ENCODE data around the gene MSL2.
"Not testable (repeated sequence)": the region's sequence is repeated elsewhere in the genome, so short reads cannot be mapped to it uniquely, and the experiment has no call there.

The MSL2 gene

DNA sequence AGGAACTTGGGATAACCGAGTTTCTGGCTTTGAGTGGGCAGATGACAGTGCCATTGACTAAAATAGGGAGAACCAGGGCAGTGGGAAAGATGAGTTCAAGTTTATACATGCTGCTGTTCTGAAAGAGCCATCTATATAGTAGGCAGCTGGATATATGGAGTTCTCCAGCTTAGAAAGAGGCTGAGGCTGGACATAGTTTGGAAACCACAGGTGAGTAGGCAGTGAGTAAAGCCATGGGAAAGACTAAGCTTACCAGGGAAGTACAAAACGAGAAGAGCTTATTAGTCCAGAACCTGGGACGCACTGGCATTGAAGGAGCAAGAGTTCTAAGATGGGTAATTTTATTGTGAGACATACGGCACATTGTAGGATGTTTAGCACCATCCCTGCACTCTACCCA lies 54.2 kb downstream of the MSL2 start:
- DNase-seq (ENCODE audit: low spot score) = no peak

DNA sequence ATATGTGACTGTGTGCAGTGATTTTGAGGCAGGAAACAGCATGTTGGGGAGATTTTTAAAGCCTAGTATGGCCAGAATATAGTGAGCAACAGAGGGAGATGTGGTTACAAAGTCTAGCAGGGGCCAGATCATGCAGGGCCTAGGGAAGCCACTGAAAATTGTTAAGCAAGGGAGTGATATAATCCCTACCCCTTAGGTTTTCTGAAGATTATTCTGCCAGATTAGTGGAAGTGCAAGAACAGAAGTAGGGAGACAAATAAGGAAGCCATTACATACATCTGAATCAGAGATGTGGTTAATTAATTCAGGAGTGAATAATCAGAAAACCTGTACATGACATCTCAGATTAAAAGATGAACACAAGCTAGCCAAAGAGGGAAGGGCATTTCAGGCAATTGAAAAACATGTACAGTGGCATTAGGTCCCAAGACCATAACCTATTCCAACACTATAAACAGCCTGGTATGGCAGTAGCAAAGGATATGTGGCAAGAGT lies 54.8 kb downstream of the MSL2 start:
- DNase-seq (ENCODE audit: low spot score) = no peak

DNA sequence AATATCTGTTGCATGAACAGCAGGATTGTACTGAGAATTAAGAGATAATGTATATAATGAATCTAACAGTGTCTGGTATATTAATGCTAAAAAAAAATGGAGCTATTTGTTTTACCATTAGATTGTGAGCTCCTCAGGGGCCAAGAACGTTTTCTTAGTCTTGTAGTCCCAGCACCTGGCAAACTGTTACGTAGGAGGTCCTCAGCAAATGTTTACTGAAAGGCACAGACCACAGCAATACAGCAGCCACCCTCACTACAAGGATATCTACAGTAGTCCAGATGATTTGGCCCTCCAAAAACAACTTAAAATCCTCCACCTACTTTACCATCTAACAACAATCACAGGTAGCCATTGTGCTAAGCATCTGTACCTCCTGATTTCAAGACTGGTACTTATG lies 59.7 kb downstream of the MSL2 start:
- no peak for DNase-seq (ENCODE audit: low spot score)

DNA sequence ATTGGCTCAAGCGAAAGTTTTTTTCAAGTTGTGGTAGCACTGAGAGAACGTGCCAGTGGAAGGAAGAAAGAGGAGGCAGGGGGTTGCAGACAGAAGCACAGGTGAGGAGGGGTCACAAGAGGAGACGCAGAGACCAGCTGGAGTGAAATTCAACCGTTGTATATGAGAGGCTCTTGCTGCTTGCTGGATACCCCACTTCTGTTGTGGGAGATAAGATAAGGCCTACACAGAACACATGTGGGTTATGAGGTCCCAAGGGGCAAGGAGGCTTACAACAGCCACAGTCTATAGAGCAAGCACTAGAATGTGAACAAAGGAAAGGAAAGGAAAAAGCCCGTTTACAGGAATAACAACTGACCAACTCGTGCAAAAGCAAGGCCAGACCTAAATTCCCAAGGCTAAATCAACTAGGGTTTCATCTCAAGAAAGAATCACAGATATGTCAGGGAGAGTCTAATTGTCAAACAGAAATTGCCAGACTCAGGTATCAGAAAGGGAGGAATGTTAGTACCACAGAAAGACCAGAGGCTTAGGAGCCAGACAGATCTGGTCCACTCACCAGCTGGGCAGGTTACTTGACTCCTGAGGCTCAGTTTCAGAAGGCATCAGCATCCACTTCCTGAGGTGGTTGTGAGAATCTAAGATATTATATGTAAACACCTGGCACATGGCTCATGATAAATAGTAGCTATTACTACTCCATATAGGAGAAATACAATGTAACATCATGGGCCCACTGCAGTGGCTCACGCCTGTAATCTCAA lies 60.9 kb downstream of the MSL2 start:
- DNase-seq (ENCODE audit: low spot score) = no peak

DNA sequence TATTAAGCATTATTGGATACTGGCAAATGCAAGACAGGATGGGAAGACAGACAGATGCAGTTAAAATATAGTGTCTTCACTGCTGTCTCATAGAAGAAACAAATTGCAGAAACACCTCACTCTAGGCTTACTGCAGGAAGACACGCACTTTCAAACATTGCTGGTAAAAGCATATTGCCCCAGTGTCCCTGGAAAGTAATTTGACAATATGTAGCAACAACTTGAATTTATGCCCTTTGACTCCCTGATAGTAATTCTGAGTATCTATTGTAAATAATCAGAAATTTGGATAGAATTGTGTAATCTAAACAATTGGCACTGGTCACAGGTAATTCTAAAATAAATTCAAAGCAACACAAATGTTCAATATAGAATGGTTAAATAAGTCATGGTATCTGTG lies 62.0 kb downstream of the MSL2 start:
- DNase-seq (ENCODE audit: low spot score) = no peak

DNA sequence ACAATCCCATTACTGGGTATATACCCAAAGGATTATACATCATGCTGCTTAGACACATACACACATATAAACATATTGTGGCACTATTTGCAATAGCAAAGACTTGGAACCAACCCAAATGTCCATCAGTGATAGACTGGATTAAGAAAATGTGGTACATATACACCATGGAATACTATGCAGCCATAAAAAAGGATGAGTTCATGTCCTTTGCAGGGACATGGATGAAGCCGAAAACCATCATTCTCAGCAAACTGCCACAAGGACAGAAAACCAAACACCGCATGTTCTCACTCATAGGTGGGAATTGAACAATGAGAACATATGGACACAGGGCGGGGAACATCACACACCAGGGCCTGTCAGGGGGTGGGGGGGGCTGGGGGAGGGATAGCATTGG lies 64.5 kb downstream of the MSL2 start:
- not testable (repeated sequence) for DNase-seq (ENCODE audit: low spot score)

DNA sequence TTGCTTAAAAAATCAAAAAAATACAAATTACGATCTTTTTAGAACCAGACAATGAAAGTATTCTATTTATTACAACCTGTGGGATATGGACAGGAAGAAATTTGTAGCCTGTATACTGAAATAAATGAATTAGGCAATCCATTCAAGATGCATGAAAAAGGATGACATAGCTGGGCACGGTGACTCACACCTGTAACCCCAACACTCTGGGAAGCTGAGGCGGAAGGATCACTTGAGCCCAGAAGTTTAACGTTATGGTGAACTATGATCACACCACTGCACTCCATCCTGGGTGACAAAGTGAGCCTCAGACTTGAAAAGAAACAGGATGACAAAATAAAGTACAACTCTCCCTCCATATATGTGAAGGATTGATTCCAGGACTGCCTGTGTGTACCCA lies 74.1 kb downstream of the MSL2 start:
- DNase-seq (ENCODE audit: low spot score) = no peak

DNA sequence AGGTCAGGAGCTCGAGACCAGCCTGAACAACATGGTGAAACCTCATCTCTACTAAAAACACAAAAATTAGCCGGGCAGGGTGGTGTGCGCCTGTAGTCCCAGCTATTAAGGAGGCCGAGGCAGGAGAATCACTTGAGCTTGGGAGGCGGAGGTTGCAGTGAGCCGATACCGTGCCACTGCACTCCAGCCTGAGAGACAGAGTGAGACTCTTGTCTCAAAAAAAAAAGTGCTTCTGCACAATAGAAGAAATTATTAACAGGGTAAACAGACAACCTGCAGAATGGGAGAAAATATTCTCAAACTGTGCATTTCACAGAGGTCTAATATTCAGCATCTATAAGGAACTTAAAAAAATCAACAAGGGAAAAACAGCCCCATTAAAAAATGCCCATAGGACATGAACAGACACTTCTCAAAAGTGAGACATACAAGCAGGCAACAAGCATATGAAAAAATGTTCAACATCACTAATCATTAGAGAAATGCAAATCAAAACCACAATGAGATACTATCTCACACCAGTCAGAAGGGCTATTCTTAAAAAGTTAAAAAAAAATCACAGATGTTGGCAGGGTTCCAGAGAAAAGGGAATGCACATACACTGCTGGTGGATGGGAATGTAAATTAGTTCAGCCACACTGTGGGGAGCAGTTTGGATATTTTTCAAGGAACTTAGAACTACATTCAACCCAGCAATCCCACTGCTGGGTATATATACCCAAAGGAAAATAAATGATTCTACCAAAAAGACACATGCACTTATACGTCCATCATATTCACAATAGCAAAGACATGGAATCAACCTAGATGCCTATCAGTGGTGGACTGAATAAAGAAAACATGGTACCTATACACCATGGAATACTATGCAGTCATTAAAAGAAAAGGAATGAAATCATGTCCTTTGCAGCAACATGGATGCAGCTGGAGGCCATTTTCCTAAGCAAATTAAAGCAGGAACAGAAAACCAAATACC lies 75.5 kb downstream of the MSL2 start:
- no peak for DNase-seq (ENCODE audit: low spot score)

DNA sequence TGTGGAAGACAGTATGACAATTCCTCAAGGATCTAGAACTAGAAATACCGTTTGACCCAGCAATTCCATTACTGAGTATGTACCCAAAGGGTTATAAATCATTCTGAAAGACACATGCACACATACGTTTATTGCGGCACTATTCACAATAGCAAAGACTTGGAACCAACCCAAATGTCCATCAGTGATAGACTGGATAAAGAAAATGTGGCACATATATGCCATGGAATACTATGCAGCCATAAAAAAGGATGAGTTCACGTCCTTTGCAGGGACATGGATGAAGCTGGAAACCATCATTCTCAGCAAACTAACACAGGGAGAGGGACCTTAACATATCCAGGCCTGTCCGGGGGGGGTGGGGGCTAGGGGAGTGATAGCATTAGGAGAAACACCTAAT lies 76.4 kb downstream of the MSL2 start:
- DNase-seq (ENCODE audit: low spot score) = not testable (repeated sequence)

DNA sequence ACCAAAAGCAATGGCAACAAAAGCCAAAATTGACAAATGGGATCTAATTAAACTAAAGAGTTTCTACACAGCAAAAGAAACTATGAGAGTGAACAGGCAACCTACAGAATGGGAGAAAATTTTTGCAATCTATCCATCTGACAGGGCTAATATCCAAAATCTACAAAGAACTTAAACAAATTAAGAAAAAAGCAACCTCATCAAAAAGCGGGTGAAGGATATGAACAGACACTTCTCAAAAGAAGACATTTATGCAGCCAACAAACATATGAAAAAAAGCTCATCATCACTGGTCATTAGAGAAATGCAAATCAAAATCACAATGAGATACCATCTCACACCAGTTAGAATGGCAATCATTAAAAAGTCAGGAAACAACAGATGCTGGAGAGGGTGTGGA lies 76.8 kb downstream of the MSL2 start:
- DNase-seq (ENCODE audit: low spot score) = not testable (repeated sequence)

DNA sequence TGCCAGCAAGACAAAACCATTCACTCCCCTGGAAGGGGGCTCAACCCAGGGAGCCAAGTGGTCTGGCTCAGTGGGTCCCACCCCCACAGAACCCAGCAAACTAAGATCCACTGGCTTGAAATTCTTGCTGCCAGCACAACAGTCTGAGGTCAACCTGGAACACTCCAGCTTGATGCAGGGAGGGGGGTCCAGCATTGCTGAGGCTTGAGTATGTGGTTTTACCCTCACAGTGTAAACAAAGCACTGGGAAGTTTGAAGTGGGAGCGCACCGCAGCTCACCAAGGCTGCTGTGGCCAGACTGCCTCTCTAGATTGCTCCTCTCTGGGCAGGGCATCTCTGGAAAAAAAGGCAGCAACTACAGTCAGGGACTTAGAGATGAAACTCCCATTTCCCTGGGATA lies 81.7 kb downstream of the MSL2 start:
- DNase-seq (ENCODE audit: low spot score) = no peak

DNA sequence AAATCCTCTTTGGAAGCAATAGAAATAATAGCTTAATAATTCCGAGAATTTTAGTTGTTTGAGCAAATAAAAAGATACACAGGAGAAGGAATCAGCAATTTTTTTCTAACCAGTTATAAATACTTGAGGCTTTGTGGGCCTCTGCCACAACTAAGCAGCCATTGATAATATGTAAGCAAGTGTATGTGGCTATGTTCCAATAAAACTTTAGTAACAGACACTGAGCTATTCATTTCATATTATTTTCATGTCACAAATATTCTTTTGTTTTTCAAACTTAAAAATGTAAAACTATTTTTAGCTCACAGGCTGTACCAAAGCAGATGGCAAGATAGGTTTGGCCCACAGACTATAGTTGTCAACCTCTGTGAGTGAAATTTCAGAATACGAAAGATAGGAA lies 85.7 kb downstream of the MSL2 start:
- no peak for DNase-seq (ENCODE audit: low spot score)

DNA sequence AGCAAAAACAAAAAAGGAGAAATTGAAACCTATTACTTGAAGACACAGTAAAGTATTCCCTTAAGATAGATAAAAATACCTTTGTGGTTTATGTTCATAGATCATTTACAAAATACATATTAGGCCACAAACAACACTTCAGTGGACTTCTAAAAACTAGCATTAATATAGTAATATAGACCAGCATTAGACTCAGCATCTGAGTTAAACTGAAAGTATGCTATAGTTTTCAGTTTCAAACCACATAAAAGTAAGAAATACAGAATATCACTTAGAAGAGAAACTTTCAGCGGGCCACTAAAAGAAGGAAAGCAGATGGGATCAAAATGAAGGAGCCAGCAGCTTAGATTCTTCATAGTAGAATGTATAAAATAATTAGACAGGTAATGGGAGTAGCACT lies 86.6 kb downstream of the MSL2 start:
- no peak for DNase-seq (ENCODE audit: low spot score)

DNA sequence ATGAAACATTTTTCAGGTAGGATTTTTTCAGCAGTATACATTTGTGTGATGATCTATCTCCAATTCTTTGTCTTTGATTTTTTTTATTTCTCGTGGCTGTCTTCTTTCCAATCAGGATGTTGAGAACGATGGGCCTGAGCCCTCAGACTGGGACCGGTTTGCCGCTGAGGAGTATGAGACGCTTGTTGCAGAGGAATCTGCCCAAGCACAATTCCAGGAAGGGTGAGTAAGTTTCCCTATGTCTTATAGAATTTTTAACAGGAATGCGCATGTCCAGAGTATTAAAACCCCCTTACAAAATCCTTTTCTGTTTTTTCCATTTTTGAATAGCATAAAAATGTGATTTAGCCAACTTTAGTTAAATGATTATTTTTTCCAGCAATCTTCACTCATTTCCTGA lies 90.0 kb downstream of the MSL2 start:
- DNase-seq (ENCODE audit: low spot score) = no peak

DNA sequence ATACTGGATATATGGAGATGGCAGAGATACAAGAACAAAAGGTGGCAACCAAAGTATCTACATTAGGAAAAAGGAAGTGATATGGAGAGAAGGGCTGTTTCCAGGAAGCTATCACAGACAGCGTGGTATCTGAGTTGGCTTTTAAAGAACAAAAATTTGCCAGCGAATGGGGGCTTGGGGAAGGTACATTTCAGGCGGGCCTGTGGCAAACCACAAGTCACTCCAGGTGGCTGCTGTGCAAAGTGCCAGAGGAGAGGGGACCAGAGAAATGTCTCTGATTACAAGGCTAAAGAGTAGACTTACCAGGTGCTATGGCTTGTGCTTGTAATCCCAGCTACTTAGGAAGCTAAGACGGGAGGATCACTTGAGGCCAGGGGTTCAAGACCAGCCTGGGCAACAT lies 91.1 kb downstream of the MSL2 start:
- DNase-seq (ENCODE audit: low spot score) = no peak

Data from CD4-positive, alpha-beta T cell treated with Interleukin-6 at 100 ng/mL for 8 hours (primary cell).